Osteoblast (primary cell): ENCODE measurements around the gene LIM2. TPM values are rescaled to one million over a fixed set of nuclear protein-coding genes. Genes with fewer than 3 reads are reported as not detected.

Experiments used
- DNase-seq: peaks from one replicate; pipeline ENCODE4 v3.0.0; 2011; ENCODE audit warnings: low spot score, mixed read lengths; ENCODE audit not compliant: insufficient read length; ENCODE audit errors: missing footprints
- H2AFZ ChIP-seq: 2 replicates; pipeline ENCODE4 v1.6.0; 2011; ENCODE audit warnings: mild to moderate bottlenecking, low read length
- H3K27ac ChIP-seq: 2 replicates; pipeline ENCODE4 v1.5.1; 2011; ENCODE audit warnings: mild to moderate bottlenecking, low read depth, low read length, moderate library complexity
- H3K27me3 ChIP-seq: 2 replicates; pipeline ENCODE4 v1.6.0; 2012; ENCODE audit warnings: mild to moderate bottlenecking, control low read depth, inconsistent platforms, low read length, moderate library complexity; ENCODE audit not compliant: insufficient read depth
- H3K36me3 ChIP-seq: 2 replicates; pipeline ENCODE4 v1.5.1; 2011; ENCODE audit warnings: mild to moderate bottlenecking, low read length, control low read depth, moderate library complexity; ENCODE audit not compliant: insufficient read depth
- H3K4me1 ChIP-seq: 2 replicates; pipeline ENCODE4 v1.5.1; 2011; ENCODE audit warnings: mild to moderate bottlenecking, low read length, control low read depth, moderate library complexity; ENCODE audit not compliant: insufficient read depth
- H3K4me2 ChIP-seq: 2 replicates; pipeline ENCODE4 v1.6.0; 2011; ENCODE audit warnings: mild to moderate bottlenecking, low read length; ENCODE audit not compliant: insufficient read depth
- H3K4me3 ChIP-seq: fragments of 200-600 bp; sonication (generic); 3 replicates; pipeline ENCODE4 v1.5.1; 2012; ENCODE audit warnings: mild to moderate bottlenecking, low read length, inconsistent platforms; ENCODE audit not compliant: insufficient read depth
- H3K79me2 ChIP-seq: 2 replicates; pipeline ENCODE4 v1.6.0; 2012; ENCODE audit warnings: mild to moderate bottlenecking, low read length, control low read depth, inconsistent platforms; ENCODE audit not compliant: insufficient read depth
- H3K9me3 ChIP-seq: 2 replicates; pipeline ENCODE4 v1.5.1; 2011; ENCODE audit warnings: low read depth, low read length, control low read depth
- H4K20me1 ChIP-seq: 2 replicates; pipeline ENCODE4 v1.6.0; 2012; ENCODE audit warnings: mild to moderate bottlenecking, low read length, control low read depth; ENCODE audit not compliant: insufficient read depth
- total RNA-seq: library from RNA; depleted of rRNA; stranded (reverse); fragments of >200 nt; gene quantifications from 2 replicates; pipeline ENCODE4 v1.2.3, GENCODE V29; 2012
- TF ChIP-seq, protein P1 (sequence below): IDR thresholded peaks from 2 replicates; pipeline ENCODE4 v1.5.1; 2011; ENCODE audit warnings: mild to moderate bottlenecking, low read depth, low read length, moderate library complexity; ENCODE audit errors: extremely low read depth

LIM2 gene
- total RNA-seq, 1 donor, result not detected

DNA sequence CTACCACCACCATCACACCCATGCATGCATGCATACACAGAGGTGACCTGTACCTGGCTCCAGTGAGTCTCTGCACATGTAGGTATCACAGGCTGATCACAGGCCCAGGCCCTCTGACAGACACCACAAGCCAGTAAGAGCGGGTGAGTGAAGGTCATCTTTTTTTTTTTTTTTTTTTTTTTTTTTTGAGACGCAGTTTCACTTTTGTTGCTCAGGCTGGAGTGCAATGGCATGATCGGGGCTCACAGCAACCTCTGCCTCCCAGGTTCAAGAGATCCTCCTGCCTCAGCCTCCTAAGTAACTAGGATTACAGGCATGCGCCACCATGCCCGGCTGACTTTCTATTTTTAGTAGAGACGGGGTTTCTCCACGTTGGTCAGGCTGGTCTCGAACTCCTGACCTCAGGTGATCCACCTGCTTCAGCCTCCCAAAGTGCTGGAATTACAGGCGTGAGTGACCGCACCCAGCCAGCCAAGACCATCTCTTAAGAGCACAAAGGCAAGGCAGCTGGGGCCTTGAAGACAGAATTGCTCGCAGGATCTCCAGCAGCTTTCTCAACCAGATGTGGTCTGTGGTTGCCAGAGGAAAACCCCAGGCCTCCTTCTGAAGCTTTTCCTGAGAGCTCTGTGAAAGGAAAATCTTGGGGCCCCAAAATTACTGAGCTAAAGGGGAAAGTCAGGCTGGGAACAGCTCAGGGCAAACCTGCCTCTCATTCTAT lies 12.1 kb downstream of the LIM2 start:
- Histone ChIP-seq H3K27me3 (no peaks in the 10 kb centered on the region), H3K79me2 (no peaks in the 10 kb centered on the region), H4K20me1 (no peaks in the 10 kb centered on the region), H3K9me3 (no peaks in the 10 kb centered on the region), H3K4me1 (no peaks in the 10 kb centered on the region), H3K36me3 (no peaks in the 10 kb centered on the region), H3K27ac (no peak overlapping the region), H3K4me3 (no peak overlapping the region), H2AFZ (no peak overlapping the region), H3K4me2 (no peak overlapping the region)
- DNase-seq, result no peak
- TF ChIP-seq, protein P1, sequence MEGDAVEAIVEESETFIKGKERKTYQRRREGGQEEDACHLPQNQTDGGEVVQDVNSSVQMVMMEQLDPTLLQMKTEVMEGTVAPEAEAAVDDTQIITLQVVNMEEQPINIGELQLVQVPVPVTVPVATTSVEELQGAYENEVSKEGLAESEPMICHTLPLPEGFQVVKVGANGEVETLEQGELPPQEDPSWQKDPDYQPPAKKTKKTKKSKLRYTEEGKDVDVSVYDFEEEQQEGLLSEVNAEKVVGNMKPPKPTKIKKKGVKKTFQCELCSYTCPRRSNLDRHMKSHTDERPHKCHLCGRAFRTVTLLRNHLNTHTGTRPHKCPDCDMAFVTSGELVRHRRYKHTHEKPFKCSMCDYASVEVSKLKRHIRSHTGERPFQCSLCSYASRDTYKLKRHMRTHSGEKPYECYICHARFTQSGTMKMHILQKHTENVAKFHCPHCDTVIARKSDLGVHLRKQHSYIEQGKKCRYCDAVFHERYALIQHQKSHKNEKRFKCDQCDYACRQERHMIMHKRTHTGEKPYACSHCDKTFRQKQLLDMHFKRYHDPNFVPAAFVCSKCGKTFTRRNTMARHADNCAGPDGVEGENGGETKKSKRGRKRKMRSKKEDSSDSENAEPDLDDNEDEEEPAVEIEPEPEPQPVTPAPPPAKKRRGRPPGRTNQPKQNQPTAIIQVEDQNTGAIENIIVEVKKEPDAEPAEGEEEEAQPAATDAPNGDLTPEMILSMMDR, result no peak

DNA sequence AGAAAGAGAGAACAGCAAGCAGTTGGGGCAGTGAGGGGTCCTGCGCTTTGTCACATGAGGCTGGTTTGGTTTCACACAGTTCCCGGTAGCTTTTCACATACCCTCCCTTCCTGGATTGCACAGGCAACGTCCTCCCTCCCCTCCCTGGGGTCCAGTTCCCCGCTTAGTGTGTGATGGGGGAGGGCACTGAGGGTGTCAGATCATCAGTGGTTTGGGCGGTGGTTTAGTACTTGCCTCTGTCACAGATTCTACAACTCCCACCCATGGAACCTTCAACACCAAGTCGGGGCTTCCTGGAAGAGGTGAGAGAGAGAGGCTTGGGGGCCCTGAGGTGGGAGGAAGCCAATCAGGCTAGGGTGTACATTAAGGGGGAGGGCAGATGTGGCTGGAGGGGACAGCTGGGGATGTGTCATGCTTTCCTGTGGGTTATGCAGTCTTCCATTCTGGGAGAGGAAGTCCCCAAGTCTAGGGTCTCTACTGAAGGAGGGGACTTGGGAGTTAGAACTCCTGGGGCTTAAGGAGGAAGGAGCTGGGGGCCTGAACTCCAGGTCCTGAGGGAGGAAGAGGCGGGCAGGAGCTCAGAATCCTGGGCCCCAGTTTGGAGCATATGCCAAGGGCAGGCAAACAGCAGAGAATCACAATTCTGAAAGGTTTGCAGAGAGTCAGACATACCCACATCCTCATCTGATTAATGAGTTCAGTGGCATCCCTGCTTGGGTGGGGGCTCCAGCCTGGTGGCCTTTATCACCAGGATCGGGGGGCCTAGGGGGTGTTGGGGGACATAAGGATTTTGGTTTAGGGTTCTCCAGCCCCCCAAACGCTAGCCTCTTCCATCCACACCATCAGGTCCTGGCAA lies 14.9 kb downstream of the LIM2 start, which contains the start of gene NKG7:
Gene NKG7 (minus strand): TSS at position 6 of the 856 bp plus-strand sequence. CDS start 119 bp downstream, outside the sequence.
- Histone ChIP-seq H3K79me2 (no peaks in the 10 kb centered on the region), H4K20me1 (no peaks in the 10 kb centered on the region), H3K9me3 (no peaks in the 10 kb centered on the region), H3K4me1 (peaks cover 4% of the 10 kb centered on the region), H3K27me3 (no peaks in the 10 kb centered on the region), H3K36me3 (no peaks in the 10 kb centered on the region), H3K27ac (no peak within 1 kb of the TSS), H3K4me3 (no peak within 1 kb of the TSS), H2AFZ (no peak within 1 kb of the TSS), H3K4me2 (no peak within 1 kb of the TSS)
- TF ChIP-seq, protein P1, result no peak
- no peak for DNase-seq

DNA sequence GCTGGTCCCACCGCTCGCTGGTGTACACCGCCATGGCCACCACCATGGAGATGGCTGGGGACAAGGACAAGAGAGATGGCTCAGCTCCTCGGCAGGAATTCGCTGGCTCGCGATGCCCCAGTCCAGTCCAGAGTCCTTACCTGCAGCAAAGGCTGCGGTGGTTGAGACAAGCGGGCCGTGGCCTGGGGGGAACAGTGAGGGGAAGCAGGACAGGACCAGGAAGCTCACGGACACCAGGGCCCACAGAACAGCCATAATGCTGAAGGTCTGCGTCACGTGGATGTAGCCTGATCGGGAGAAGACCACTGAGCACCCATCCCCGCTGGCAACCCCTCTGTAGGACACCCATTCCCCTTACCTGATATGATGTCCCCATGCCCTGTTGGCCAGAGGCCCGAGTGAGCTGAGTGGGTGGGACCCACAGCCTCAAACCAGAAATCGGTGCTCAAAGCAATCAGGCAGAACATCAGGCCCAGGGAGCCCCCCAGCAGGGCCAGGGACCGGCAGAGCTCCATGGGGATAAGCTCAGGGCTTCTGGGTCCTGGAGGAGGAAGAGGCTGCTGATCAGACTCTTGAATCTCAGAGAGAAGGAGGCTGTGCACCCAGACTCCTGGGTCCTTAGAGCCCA lies 15.6 kb downstream of the LIM2 start:
- Histone ChIP-seq H3K4me1 (peaks cover 4% of the 10 kb centered on the region), H4K20me1 (no peaks in the 10 kb centered on the region), H3K27ac (no peak overlapping the region), H3K4me3 (no peak overlapping the region), H3K9me3 (no peaks in the 10 kb centered on the region), H3K27me3 (no peaks in the 10 kb centered on the region), H3K4me2 (no peak overlapping the region), H3K36me3 (no peaks in the 10 kb centered on the region), H2AFZ (no peak overlapping the region), H3K79me2 (no peaks in the 10 kb centered on the region)
- TF ChIP-seq, protein P1, result no peak
- DNase-seq, result no peak

DNA sequence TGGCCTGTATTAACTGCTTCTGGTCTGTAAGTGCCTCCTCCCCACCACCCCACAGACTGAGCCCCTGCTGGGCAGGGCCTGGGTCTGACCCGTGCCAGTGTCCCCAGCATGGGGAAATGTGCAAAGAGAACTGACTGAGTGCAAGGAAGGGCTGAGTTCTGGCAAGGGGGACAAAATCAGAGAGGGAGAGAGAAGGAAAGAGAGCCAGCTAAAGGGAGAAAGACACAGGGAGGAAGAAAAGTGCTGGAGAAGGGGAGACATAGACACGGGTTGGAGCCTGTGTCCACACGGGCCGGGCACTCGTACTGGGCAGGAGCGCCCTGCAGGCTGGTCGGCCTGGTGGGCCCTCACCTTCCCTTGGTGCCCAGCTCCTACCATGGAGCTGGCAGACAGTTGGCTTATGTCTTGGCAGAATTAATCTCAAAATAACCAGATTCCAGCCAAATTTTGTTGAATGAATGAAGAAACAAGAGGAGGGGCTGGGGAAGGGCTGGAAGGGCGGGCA lies 16.5 kb downstream of the LIM2 start:
- Histone ChIP-seq H3K4me1 (peaks cover 9% of the 10 kb centered on the region), H3K4me2 (no peak overlapping the region), H3K79me2 (no peaks in the 10 kb centered on the region), H3K27ac (no peak overlapping the region), H3K9me3 (no peaks in the 10 kb centered on the region), H3K4me3 (no peak overlapping the region), H3K36me3 (no peaks in the 10 kb centered on the region), H2AFZ (no peak overlapping the region), H3K27me3 (no peaks in the 10 kb centered on the region), H4K20me1 (no peaks in the 10 kb centered on the region)
- TF ChIP-seq, protein P1, result no peak
- DNase-seq, result no peak
